IMR-90 (cell line): ENCODE data around the gene COIL. TPM values are rescaled to one million over a fixed set of nuclear protein-coding genes. Genes with fewer than 3 reads are reported as not detected.

Experiments used
- ATAC-seq: fragments of 200-7000 bp; cut with Tn5 transposase; 2 replicates; pipeline ENCODE4 v1.9.1; 2020; ENCODE audit warnings: low read depth, mild to moderate bottlenecking, moderate library complexity
- BruUV-seq: library from RNA; stranded (reverse); fragments of 400-500 nt; replicated peaks from 2 replicates; lab custom pipeline; 2021; lab: Mats Ljungman, UMichigan
- CTCF ChIA-PET: fragments of 300-600 bp; formaldehyde crosslinking; extraction: SDS; loops from one replicate; lab custom pipeline; 2021; ENCODE audit warnings: antibody characterized with exemption; lab: Yijun Ruan, JAX
- POLR2A ChIA-PET: fragments of 300-600 bp; sonication (Branson Sonifier 250); formaldehyde crosslinking; loops from one replicate; lab custom pipeline; 2022; ENCODE audit warnings: antibody characterized with exemption; ENCODE audit not compliant: unreplicated experiment; lab: Charles Lee
- DNase-seq: peaks from one replicate; pipeline ENCODE4 v3.0.0; 2013
- H2AFZ ChIP-seq: replicated peaks from 2 replicates; pipeline ENCODE3; 2013; ENCODE audit warnings: low read length, mild to moderate bottlenecking; ENCODE audit not compliant: poor library complexity
- H2AK5ac ChIP-seq: 2 replicates; pipeline ENCODE4 v1.6.1; 2013; ENCODE audit warnings: low read depth, low read length, inconsistent platforms
- H2AK9ac ChIP-seq: replicated peaks from 2 replicates; pipeline ENCODE3; 2013; ENCODE audit warnings: mild to moderate bottlenecking, low read depth, low read length, moderate library complexity; ENCODE audit not compliant: poor library complexity
- H2BK120ac ChIP-seq: 2 replicates; pipeline ENCODE4 v1.6.1; 2013; ENCODE audit warnings: low read depth, low read length, inconsistent platforms
- H2BK15ac ChIP-seq: 3 replicates; pipeline ENCODE4 v1.6.1; 2013; ENCODE audit warnings: low read depth, low read length, inconsistent platforms
- H2BK20ac ChIP-seq: 2 replicates; pipeline ENCODE4 v1.6.1; 2013; ENCODE audit warnings: low read depth, mild to moderate bottlenecking, inconsistent platforms, low read length, moderate library complexity
- H2BK5ac ChIP-seq: 2 replicates; pipeline ENCODE4 v1.6.1; 2013; ENCODE audit warnings: mild to moderate bottlenecking, low read depth, low read length, inconsistent platforms; ENCODE audit not compliant: poor library complexity, severe bottlenecking
- H3K14ac ChIP-seq: replicated peaks from 2 replicates; pipeline ENCODE4 v1.6.1; 2013; ENCODE audit warnings: low read depth, low read length, inconsistent platforms
- H3K18ac ChIP-seq: 2 replicates; pipeline ENCODE4 v1.6.1; 2013; ENCODE audit warnings: low read depth, low read length, control low read depth
- H3K23ac ChIP-seq: 2 replicates; pipeline ENCODE4 v1.6.1; 2013; ENCODE audit warnings: low read depth, low read length, inconsistent platforms
- H3K27ac ChIP-seq: 2 replicates; pipeline ENCODE4 v1.5.1; 2013; ENCODE audit warnings: mild to moderate bottlenecking, control low read depth, low read length; ENCODE audit not compliant: insufficient read depth
- H3K27me3 ChIP-seq: 2 replicates; pipeline ENCODE4 v1.6.1; 2013; ENCODE audit warnings: low read length; ENCODE audit not compliant: control insufficient read depth, insufficient read depth
- H3K36me3 ChIP-seq: 2 replicates; pipeline ENCODE4 v1.6.1; 2013; ENCODE audit warnings: low read length, mixed read lengths; ENCODE audit not compliant: control insufficient read depth, insufficient read depth
- H3K4ac ChIP-seq: 2 replicates; pipeline ENCODE4 v1.6.1; 2013; ENCODE audit warnings: low read depth, low read length, inconsistent platforms
- H3K4me1 ChIP-seq: 2 replicates; pipeline ENCODE4 v1.6.1; 2013; ENCODE audit warnings: low read length, mixed read lengths; ENCODE audit not compliant: control insufficient read depth, insufficient read depth
- H3K4me2 ChIP-seq: 2 replicates; pipeline ENCODE4 v1.6.1; 2013; ENCODE audit warnings: low read depth, mild to moderate bottlenecking, control low read depth, low read length, moderate library complexity
- H3K4me3 ChIP-seq: 2 replicates; pipeline ENCODE4 v1.5.1; 2013; ENCODE audit warnings: low read depth, mild to moderate bottlenecking, control low read depth, low read length, moderate library complexity; ENCODE audit not compliant: insufficient read depth
- H3K56ac ChIP-seq: 2 replicates; pipeline ENCODE4 v1.6.1; 2013; ENCODE audit warnings: low read length, inconsistent platforms; ENCODE audit not compliant: insufficient read depth; ENCODE audit errors: extremely low read depth
- H3K79me1 ChIP-seq, 2 experiments: 2 replicates each; pipeline ENCODE4 v1.6.1; 2013; ENCODE audit warnings: low read length in 2 of 2, inconsistent platforms in 1 of 2, low read depth in 1 of 2
- H3K9ac ChIP-seq: 2 replicates; pipeline ENCODE4 v1.6.1; 2013; ENCODE audit warnings: low read depth, low read length, control low read depth
- H3K9me1 ChIP-seq: 2 replicates; pipeline ENCODE4 v1.6.1; 2013; ENCODE audit warnings: low read length, inconsistent platforms; ENCODE audit not compliant: insufficient read depth
- H3K9me3 ChIP-seq: 2 replicates; pipeline ENCODE4 v1.6.1; 2013; ENCODE audit warnings: low read length; ENCODE audit not compliant: control insufficient read depth, insufficient read depth
- H4K20me1 ChIP-seq: 2 replicates; pipeline ENCODE4 v1.6.1; 2013; ENCODE audit warnings: low read length, inconsistent platforms; ENCODE audit not compliant: insufficient read depth
- H4K5ac ChIP-seq: 2 replicates; pipeline ENCODE4 v1.6.1; 2013; ENCODE audit warnings: mild to moderate bottlenecking, low read depth, low read length, control low read depth
- H4K8ac ChIP-seq, 2 experiments: 2 replicates each; pipeline ENCODE4 v1.6.1; 2013; ENCODE audit warnings: low read depth in 2 of 2, low read length in 2 of 2, control low read depth in 1 of 2, inconsistent platforms in 1 of 2
- H4K91ac ChIP-seq: 2 replicates; pipeline ENCODE4 v1.6.1; 2013; ENCODE audit warnings: low read depth, low read length, inconsistent platforms; ENCODE audit not compliant: insufficient read depth
- BHLHE40 ChIP-seq: fragments of 150-350 bp; IDR thresholded peaks from 2 replicates; pipeline ENCODE4 v1.6.1; 2016; ENCODE audit warnings: mild to moderate bottlenecking, low read depth, low read length
- CEBPB ChIP-seq: IDR thresholded peaks from 2 replicates; pipeline ENCODE4 v1.6.1; 2012; ENCODE audit warnings: low read depth, low read length, improper control_type of control experiment
- ELK1 ChIP-seq: fragments of 150-350 bp; IDR thresholded peaks from 2 replicates; pipeline ENCODE4 v1.6.1; 2016; ENCODE audit warnings: low read depth, mild to moderate bottlenecking, low read length, moderate library complexity, borderline replicate concordance
- POLR2A ChIP-seq: IDR thresholded peaks from 2 replicates; pipeline ENCODE4 v1.6.1; 2012; ENCODE audit warnings: mild to moderate bottlenecking, low read depth, low read length
- SMC3 ChIP-seq: fragments of 150-350 bp; IDR thresholded peaks from 2 replicates; pipeline ENCODE4 v1.6.1; 2016; ENCODE audit warnings: low read depth, mild to moderate bottlenecking, antibody characterized with exemption, low read length, moderate library complexity
- WGBS, 2 experiments: methylation state at CpG; one replicate each; pipeline versions ENCODE4 v1.1.5 to v1.1.7; 2013; ENCODE audit warnings: missing lambda C conversion rate in 2 of 2; ENCODE audit not compliant: insufficient read length in 1 of 2; ENCODE audit errors: extremely low coverage in 2 of 2; 5-methylcytosine and 5-hydroxymethylcytosine counted together
- dilution Hi-C: fragments of 300-500 bp; cut with HindIII; formaldehyde crosslinking; loops from one replicate; pipeline ENCODE4 v1.14.3; 2018; ENCODE audit warnings: low sequenced_read_pairs; ENCODE audit not compliant: unreplicated experiment
- in situ Hi-C: fragments of 300-500 bp; cut with MboI; formaldehyde crosslinking; loops from 3 replicates; pipeline ENCODE4 v1.14.3; 2019; ENCODE audit warnings: low sequenced_read_pairs, inconsistent platforms, mixed read lengths
- intact Hi-C: fragments of 100-400 bp; cut with micrococcal nuclease; formaldehyde crosslinking; loops from 2 replicates; pipeline ENCODE4 v1.10.0; 2022
- polyA plus RNA-seq, 3 experiments: library from polyadenylated mRNA; depleted of rRNA; stranded (reverse); fragments of >200 nt; gene quantifications; 2 replicates each; pipeline ENCODE4 v1.2.3, GENCODE V29; 2012; ENCODE audit warnings: low replicate concordance in 1 of 3
- total RNA-seq: library from RNA; depleted of rRNA; stranded (reverse); fragments of >200 nt; gene quantifications from 2 replicates; pipeline ENCODE4 v1.2.3, GENCODE V29; 2012

COIL gene
- total and polyA plus RNA-seq, 2 of the 4 experiments (the other 2 are of a cell fraction) = 5.2 to 13.3 TPM

GRCh38 chr17:56935461-56935860 lies 25.4 kb downstream of the COIL start:
- Histone ChIP-seq H4K5ac (no peak overlapping the region), H3K9me3 (peaks cover 3% of the 10 kb centered on the region; the same call in 1 of the 2 replicates), H2BK15ac (no peak overlapping the region), H4K91ac (no peak overlapping the region), H2AK5ac (no peak overlapping the region), H2AK9ac (no peak overlapping the region), H2AFZ (no peak overlapping the region), H3K18ac (no peak overlapping the region), H3K9ac (no peak overlapping the region), H3K4ac (no peak overlapping the region), H3K9me1 (peaks cover 3% of the 10 kb centered on the region), H2BK120ac (no peak overlapping the region), H3K23ac (no peak overlapping the region), H3K56ac (no peak overlapping the region), H3K27me3 (no peaks in the 10 kb centered on the region), H4K8ac (no peak overlapping the region), H3K27ac (no peak overlapping the region), H3K4me3 (no peak overlapping the region), H3K79me1 (peaks cover 0 to 7% of the 10 kb centered on the region in 2 experiments; a peak in 2 of 4 replicates), H2BK20ac (no peak overlapping the region), H4K20me1 (no peaks in the 10 kb centered on the region), H3K4me2 (no peak overlapping the region), H3K36me3 (peaks cover 12% of the 10 kb centered on the region), H3K4me1 (no peaks in the 10 kb centered on the region), H2BK5ac (no peak overlapping the region), H3K14ac (no peak overlapping the region)
- no peak for TF ChIP-seq POLR2A
- TF ChIP-seq CEBPB = no peak
- no peak for TF ChIP-seq BHLHE40
- no peak for TF ChIP-seq SMC3
- TF ChIP-seq ELK1 = no peak
- in situ Hi-C loops (loop anchor here (5.0 to 25.0 kb wide), 2 partner anchors 118 to 348 kb away; partner anchors contain the start of gene NOG), dilution Hi-C loops (no loop called here), intact Hi-C loops (no loop called here)
- DNase-seq (no peak), ATAC-seq (no peak)
- 40% methylated on average over 1 of the region's 3 CpGs; no CpG with 5 or more reads in 1 of the 2 experiments for WGBS, 2 experiments
- BruUV-seq = no TSS peak
- POLR2A ChIA-PET = no interaction called here
- CTCF ChIA-PET = no interaction called here
